ENCODE results near the gene TMC3. TPM values are rescaled to one million over a fixed set of nuclear protein-coding genes. Genes with fewer than 3 reads are reported as not detected.

Gene TMC3
- polyA plus RNA-seq, 2 of the 4 experiments (the other 2 are of a cell fraction): not detected

- TF ChIP-seq GATA3 (IDR thresholded peaks at IDR 0.05; ENCODE audit: borderline replicate concordance) (peak; percentile 33; the same call in 1 of the 2 replicates), HOXB13 (CRISPR knock-in tag; IDR thresholded peaks at IDR 0.05; ENCODE audit: low read depth) (no peak), EHMT2 (IDR thresholded peaks at IDR 0.05; ENCODE audit: low read depth) (no peak), ZC3H11A (IDR thresholded peaks at IDR 0.05) (no peak), JUNB (IDR thresholded peaks at IDR 0.05) (peak; percentile 85), MAFK (IDR thresholded peaks at IDR 0.05; ENCODE audit: partially characterized antibody) (no peak), POLR2AphosphoS2 (conservative IDR thresholded peaks at IDR 0.05; ENCODE audit: low read length) (no peak), KDM5A (IDR thresholded peaks at IDR 0.05) (no peak), HEYL (CRISPR knock-in tag; IDR thresholded peaks at IDR 0.05) (no peak), BHLHE40 (IDR thresholded peaks at IDR 0.05; ENCODE audit: low read depth, low read length) (no peak), RNF2 (IDR thresholded peaks at IDR 0.05; ENCODE audit: borderline replicate concordance, low read depth) (no peak), ESRRA (IDR thresholded peaks at IDR 0.05; ENCODE audit: borderline replicate concordance, low read length) (no peak), NFE2L2 (conservative IDR thresholded peaks at IDR 0.05; ENCODE audit: low read length) (no peak), CBX8 (IDR thresholded peaks at IDR 0.05) (no peak), E2F6 (IDR thresholded peaks at IDR 0.05; ENCODE audit: borderline replicate concordance, low read depth) (no peak), RFX5 (IDR thresholded peaks at IDR 0.05) (no peak)
- TF ChIP-seq, protein P1, sequence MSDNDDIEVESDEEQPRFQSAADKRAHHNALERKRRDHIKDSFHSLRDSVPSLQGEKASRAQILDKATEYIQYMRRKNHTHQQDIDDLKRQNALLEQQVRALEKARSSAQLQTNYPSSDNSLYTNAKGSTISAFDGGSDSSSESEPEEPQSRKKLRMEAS (IDR thresholded peaks at IDR 0.05): peak; percentile 79
- TF ChIP-seq, protein P2, sequence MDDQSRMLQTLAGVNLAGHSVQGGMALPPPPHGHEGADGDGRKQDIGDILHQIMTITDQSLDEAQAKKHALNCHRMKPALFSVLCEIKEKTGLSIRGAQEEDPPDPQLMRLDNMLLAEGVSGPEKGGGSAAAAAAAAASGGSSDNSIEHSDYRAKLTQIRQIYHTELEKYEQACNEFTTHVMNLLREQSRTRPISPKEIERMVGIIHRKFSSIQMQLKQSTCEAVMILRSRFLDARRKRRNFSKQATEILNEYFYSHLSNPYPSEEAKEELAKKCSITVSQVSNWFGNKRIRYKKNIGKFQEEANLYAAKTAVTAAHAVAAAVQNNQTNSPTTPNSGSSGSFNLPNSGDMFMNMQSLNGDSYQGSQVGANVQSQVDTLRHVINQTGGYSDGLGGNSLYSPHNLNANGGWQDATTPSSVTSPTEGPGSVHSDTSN (IDR thresholded peaks at IDR 0.05): peak; percentile 72
- TF ChIP-seq, protein P3, sequence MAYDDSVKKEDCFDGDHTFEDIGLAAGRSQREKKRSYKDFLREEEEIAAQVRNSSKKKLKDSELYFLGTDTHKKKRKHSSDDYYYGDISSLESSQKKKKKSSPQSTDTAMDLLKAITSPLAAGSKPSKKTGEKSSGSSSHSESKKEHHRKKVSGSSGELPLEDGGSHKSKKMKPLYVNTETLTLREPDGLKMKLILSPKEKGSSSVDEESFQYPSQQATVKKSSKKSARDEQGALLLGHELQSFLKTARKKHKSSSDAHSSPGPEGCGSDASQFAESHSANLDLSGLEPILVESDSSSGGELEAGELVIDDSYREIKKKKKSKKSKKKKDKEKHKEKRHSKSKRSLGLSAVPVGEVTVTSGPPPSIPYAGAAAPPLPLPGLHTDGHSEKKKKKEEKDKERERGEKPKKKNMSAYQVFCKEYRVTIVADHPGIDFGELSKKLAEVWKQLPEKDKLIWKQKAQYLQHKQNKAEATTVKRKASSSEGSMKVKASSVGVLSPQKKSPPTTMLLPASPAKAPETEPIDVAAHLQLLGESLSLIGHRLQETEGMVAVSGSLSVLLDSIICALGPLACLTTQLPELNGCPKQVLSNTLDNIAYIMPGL (CRISPR knock-in tag; IDR thresholded peaks at IDR 0.05; ENCODE audit: borderline replicate concordance): no peak
These were observed 61.0 kb downstream of the TMC3 start (continued) for GRCh38 chr15:81312790-81313543.

GRCh38 chr15:81311752-81312464 lies 62.1 kb downstream of the TMC3 start:
- no peak overlapping the region for H3K4me2 ChIP-seq
- no peak for FAIRE-seq
- POLR2A ChIA-PET: no interaction called here
- WGBS (ENCODE audit: missing lambda C conversion rate): 83% methylated on average over 10 of the region's 10 CpGs
- peaks cover 17% of the 10 kb centered on the region for H3K4me1 ChIP-seq
- no peak overlapping the region for H3K4me3 ChIP-seq
- H3K9me3 ChIP-seq: no peaks in the 10 kb centered on the region
- no peak for ATAC-seq
- TF ChIP-seq CHD2 (IDR thresholded peaks at IDR 0.05; ENCODE audit: low read length, partially characterized antibody) (no peak), PHF8 (IDR thresholded peaks at IDR 0.05; ENCODE audit: borderline replicate concordance, low read depth) (no peak), JUNB (IDR thresholded peaks at IDR 0.05) (no peak), RNF2 (IDR thresholded peaks at IDR 0.05; ENCODE audit: borderline replicate concordance, low read depth) (no peak), CEBPB (IDR thresholded peaks at IDR 0.05) (no peak), RARB (CRISPR knock-in tag; IDR thresholded peaks at IDR 0.05) (no peak), MAZ (IDR thresholded peaks at IDR 0.05; ENCODE audit: borderline replicate concordance, low read depth, low read length) (no peak), POLR2A (IDR thresholded peaks at IDR 0.05; ENCODE audit: low read length) (no peak), NR3C1 (IDR thresholded peaks at IDR 0.05) (no peak), EP300 (IDR thresholded peaks at IDR 0.05) (no peak), NFE2L2 (conservative IDR thresholded peaks at IDR 0.05; ENCODE audit: low read length) (no peak)
- TF ChIP-seq, protein P4, sequence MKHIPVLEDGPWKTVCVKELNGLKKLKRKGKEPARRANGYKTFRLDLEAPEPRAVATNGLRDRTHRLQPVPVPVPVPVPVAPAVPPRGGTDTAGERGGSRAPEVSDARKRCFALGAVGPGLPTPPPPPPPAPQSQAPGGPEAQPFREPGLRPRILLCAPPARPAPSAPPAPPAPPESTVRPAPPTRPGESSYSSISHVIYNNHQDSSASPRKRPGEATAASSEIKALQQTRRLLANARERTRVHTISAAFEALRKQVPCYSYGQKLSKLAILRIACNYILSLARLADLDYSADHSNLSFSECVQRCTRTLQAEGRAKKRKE (CRISPR knock-in tag; IDR thresholded peaks at IDR 0.05; ENCODE audit: low read depth): no peak
- CTCF ChIA-PET: interaction anchor here (0.6 to 2.8 kb wide), 6 partner anchors 10 to 910 kb away, joined by 3 to 6 read pairs (median 4); no protein-coding TSS in a partner anchor
- H3K27ac ChIP-seq: no peak overlapping the region
- DNase-seq (ENCODE audit: low read depth in 1 of 2, low spot score in 1 of 2): no peak
